KMS-11 (cell line): Measurements from ENCODE around the gene ITCH.
"Not testable (repeated sequence)": the region's sequence is repeated elsewhere in the genome, so short reads cannot be mapped to it uniquely, and the experiment has no call there.

ENCODE experiments used
- H2AFZ ChIP-seq: fragments of 200-600 bp; sonication (generic); 2 replicates; pipeline ENCODE4 v1.6.1; 2016; ENCODE audit warnings: antibody characterized with exemption, mixed run types, low read depth
- H3K27ac ChIP-seq: fragments of 200-600 bp; sonication (generic); 2 replicates; pipeline ENCODE4 v1.6.1; 2016; ENCODE audit warnings: mild to moderate bottlenecking, mixed run types
- H3K27me3 ChIP-seq: fragments of 200-600 bp; sonication (generic); 2 replicates; pipeline ENCODE4 v1.6.1; 2017; ENCODE audit warnings: mild to moderate bottlenecking, low read depth, mixed run types, moderate library complexity; ENCODE audit not compliant: insufficient read depth
- H3K36me3 ChIP-seq: fragments of 200-600 bp; sonication (generic); 2 replicates; pipeline ENCODE4 v1.6.1; 2017; ENCODE audit warnings: mild to moderate bottlenecking, mixed run types; ENCODE audit not compliant: insufficient read depth
- H3K4me1 ChIP-seq: fragments of 200-600 bp; sonication (generic); 2 replicates; pipeline ENCODE4 v1.6.1; 2016; ENCODE audit warnings: mild to moderate bottlenecking, low read depth, mixed run types; ENCODE audit not compliant: poor library complexity, severe bottlenecking
- H3K4me2 ChIP-seq: fragments of 200-600 bp; sonication (generic); 2 replicates; pipeline ENCODE4 v1.7.0; 2016; ENCODE audit warnings: mild to moderate bottlenecking, mixed run types
- H3K4me3 ChIP-seq: fragments of 200-600 bp; sonication (generic); IDR thresholded peaks from 2 replicates; pipeline ENCODE4 v1.6.1; 2017; ENCODE audit warnings: low read depth, low read length, mixed read lengths; ENCODE audit not compliant: insufficient read depth
- H3K79me2 ChIP-seq: fragments of 200-600 bp; sonication (generic); 2 replicates; pipeline ENCODE4 v1.6.1; 2016; ENCODE audit warnings: low read depth, mixed run types; ENCODE audit not compliant: insufficient read depth
- H3K9ac ChIP-seq: fragments of 200-600 bp; sonication (generic); 2 replicates; pipeline ENCODE4 v1.6.1; 2016; ENCODE audit warnings: mild to moderate bottlenecking, mixed run types
- H4K20me1 ChIP-seq: fragments of 200-600 bp; sonication (generic); 2 replicates; pipeline ENCODE4 v1.6.1; 2016; ENCODE audit warnings: mild to moderate bottlenecking, mixed run types; ENCODE audit not compliant: insufficient read depth
- TF ChIP-seq, protein P1 (sequence below): fragments of 200-600 bp; sonication (generic); conservative IDR thresholded peaks from 2 replicates; pipeline ENCODE4 v1.6.1; 2017; ENCODE audit warnings: low read depth, mild to moderate bottlenecking, antibody characterized with exemption, low read length, moderate library complexity, mixed read lengths

Gene ITCH

DNA sequence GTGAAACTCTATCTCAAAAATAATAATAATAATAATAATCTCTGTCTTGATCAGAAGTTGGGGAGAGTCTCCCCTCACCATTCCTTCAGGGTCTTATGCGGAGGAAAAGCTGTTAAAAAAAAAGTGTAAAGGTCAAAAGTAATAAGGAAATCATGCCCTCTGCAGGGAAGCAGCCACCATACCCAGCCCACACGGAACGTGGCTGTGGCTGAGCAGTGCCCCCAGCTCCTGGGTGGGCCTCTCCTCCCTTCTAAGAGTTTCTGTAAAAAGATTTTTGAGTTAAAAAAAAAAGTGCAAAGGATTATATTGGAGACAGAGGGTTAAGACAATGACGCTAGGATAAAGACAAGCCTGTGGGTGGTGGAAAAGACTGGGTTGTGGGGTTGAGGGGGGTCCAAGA, 29.3 kb upstream of the ITCH start:
- Histone ChIP-seq H3K9ac (no peak overlapping the region), H3K27me3 (no peaks in the 10 kb centered on the region), H3K4me3 (no peak overlapping the region), H3K79me2 (no peaks in the 10 kb centered on the region), H2AFZ (no peak overlapping the region), H3K4me2 (no peak overlapping the region), H4K20me1 (no peaks in the 10 kb centered on the region), H3K4me1 (peaks cover 16% of the 10 kb centered on the region), H3K27ac (no peak overlapping the region), H3K36me3 (no peaks in the 10 kb centered on the region)
- TF ChIP-seq, protein P1, sequence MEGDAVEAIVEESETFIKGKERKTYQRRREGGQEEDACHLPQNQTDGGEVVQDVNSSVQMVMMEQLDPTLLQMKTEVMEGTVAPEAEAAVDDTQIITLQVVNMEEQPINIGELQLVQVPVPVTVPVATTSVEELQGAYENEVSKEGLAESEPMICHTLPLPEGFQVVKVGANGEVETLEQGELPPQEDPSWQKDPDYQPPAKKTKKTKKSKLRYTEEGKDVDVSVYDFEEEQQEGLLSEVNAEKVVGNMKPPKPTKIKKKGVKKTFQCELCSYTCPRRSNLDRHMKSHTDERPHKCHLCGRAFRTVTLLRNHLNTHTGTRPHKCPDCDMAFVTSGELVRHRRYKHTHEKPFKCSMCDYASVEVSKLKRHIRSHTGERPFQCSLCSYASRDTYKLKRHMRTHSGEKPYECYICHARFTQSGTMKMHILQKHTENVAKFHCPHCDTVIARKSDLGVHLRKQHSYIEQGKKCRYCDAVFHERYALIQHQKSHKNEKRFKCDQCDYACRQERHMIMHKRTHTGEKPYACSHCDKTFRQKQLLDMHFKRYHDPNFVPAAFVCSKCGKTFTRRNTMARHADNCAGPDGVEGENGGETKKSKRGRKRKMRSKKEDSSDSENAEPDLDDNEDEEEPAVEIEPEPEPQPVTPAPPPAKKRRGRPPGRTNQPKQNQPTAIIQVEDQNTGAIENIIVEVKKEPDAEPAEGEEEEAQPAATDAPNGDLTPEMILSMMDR = no peak

DNA sequence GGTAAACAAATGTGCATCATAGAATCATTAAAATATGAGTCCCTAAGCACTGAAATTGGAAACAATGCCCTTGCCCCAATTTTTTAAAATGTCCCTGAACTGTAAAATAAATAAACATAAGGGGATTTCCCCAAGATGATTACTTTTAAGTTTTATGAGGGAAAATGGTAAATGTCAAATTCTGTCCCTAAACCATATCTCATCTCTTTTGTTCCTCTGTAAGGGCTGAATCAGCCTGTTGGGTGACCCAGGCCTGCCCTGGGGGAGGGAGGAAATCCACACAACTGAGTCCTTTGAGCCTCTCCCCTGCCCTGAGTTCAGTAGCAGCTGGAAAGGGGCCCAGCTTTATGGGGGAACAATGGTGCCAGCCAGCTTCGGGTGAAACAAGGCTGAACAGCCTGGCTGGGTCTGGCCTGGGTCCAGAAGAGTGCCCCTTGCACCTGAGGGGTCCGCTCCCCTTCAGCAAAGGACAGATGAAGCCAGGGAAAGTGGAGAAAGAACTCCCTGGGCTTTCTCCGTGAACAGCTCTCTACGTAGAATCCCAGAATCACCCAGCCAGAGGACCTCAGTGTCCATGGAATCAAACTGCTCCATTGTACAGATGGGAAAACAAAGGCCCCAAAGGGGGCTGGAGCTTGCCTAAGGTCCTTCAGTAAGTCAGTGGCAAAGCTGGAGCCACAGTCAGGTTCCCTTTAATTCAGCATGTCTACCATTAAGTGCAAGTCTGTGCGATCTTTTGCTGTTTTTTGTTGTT, 28.2 kb upstream of the ITCH start:
- no peaks in the 10 kb centered on the region for H3K27me3 ChIP-seq
- TF ChIP-seq, protein P1 = no peak
- H3K79me2 ChIP-seq = no peaks in the 10 kb centered on the region
- no peak overlapping the region for H3K9ac ChIP-seq
- peak overlapping the region; percentile 7; the same call in 1 of the 2 replicates for H3K4me2 ChIP-seq
- H4K20me1 ChIP-seq = no peaks in the 10 kb centered on the region
- no peaks in the 10 kb centered on the region for H3K36me3 ChIP-seq
- H3K4me3 ChIP-seq = no peak overlapping the region
- peak overlapping the region; percentile 1; the same call in 1 of the 2 replicates for H2AFZ ChIP-seq
- H3K27ac ChIP-seq = no peak overlapping the region
- peaks cover 16% of the 10 kb centered on the region for H3K4me1 ChIP-seq

DNA sequence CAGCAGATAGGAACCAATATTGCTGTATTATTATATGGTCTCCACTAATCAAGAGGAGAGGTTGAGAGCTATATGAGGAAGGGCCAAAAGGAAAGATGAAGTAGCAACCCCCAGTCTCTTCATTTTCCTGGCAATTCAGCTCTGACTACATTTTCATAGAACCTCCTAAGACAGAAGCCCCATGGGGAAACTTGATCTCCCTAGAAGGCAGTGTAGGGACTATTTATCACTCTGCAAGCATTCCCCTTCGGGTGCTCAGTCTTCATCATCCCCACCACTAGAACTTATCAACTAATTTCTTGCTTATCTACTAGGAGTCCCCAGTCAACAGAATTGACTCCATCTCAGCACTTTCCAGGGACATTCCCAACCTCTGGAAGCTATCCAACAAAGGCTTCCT, 25.5 kb upstream of the ITCH start:
- H3K9ac ChIP-seq = no peak overlapping the region
- TF ChIP-seq, protein P1 = no peak
- peaks cover 16% of the 10 kb centered on the region for H3K4me1 ChIP-seq
- no peaks in the 10 kb centered on the region for H3K27me3 ChIP-seq
- H3K79me2 ChIP-seq = no peaks in the 10 kb centered on the region
- H2AFZ ChIP-seq = no peak overlapping the region
- H3K4me2 ChIP-seq = no peak overlapping the region
- H3K36me3 ChIP-seq = no peaks in the 10 kb centered on the region
- H3K4me3 ChIP-seq = no peak overlapping the region
- H4K20me1 ChIP-seq = no peaks in the 10 kb centered on the region
- no peak overlapping the region for H3K27ac ChIP-seq

DNA sequence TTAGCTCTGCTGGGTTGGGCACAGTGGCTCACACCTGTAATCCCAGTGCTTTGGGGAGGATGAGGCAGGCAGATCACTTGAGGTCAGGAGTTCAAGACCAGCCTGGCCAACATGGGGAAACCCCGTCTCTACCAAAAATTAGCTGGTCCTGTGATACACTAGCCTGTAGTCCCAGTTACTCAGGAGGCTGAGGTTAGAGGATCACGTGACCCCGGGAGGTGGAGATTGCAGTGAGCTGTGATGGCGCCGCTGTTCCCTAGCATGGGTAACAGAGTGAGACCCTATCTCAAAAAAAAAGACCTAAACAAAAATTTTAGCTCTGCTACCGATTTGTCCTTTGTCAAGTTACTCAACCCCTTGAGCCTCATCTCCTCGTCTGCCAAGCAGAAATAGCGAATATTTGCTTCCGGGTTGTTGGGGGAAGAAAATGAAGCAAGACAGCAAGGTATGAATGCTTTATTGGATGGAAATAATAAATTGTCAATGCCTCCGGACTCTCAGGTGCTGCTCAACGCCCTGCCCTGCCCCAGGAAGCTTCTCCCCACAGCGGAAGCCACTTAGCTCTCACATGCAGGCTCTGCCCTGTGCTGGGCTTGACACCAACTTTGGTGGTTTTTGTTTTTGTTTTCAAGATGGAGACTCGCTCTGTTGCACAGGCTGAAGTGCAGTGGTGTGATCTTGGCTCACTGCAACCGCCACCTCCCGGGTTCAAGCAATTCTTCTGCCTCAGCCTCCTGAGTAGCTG, 24.9 kb upstream of the ITCH start:
- H4K20me1 ChIP-seq = no peaks in the 10 kb centered on the region
- no peak overlapping the region for H3K4me2 ChIP-seq
- TF ChIP-seq, protein P1 = no peak
- H3K4me3 ChIP-seq = no peak overlapping the region
- no peak overlapping the region for H2AFZ ChIP-seq
- no peaks in the 10 kb centered on the region for H3K27me3 ChIP-seq
- no peak overlapping the region for H3K9ac ChIP-seq
- H3K4me1 ChIP-seq = peaks cover 16% of the 10 kb centered on the region
- no peak overlapping the region for H3K27ac ChIP-seq
- no peaks in the 10 kb centered on the region for H3K79me2 ChIP-seq
- H3K36me3 ChIP-seq = no peaks in the 10 kb centered on the region

GRCh38 chr20:34340726-34341125, 22.3 kb upstream of the ITCH start:
- H3K79me2 ChIP-seq, H3K4me3 ChIP-seq, H2AFZ ChIP-seq, H3K27me3 ChIP-seq, H3K4me1 ChIP-seq, H3K27ac ChIP-seq, H3K4me2 ChIP-seq, H3K36me3 ChIP-seq, H3K9ac ChIP-seq, H4K20me1 ChIP-seq: not testable (repeated sequence)

- not testable (repeated sequence) for H3K9ac ChIP-seq, H2AFZ ChIP-seq, H4K20me1 ChIP-seq, H3K36me3 ChIP-seq, H3K4me1 ChIP-seq, H3K4me3 ChIP-seq, H3K79me2 ChIP-seq, H3K27ac ChIP-seq, H3K4me2 ChIP-seq, H3K27me3 ChIP-seq
Observed at GRCh38 chr20:34341199-34341598, 21.9 kb upstream of the ITCH start.
